NCI-H524 (cell line): ENCODE data around the gene DAZL.
"Not testable (repeated sequence)": the region's sequence is repeated elsewhere in the genome, so short reads cannot be mapped to it uniquely, and the experiment has no call there.

Source experiments
- DNase-seq, 2 experiments: peaks; one replicate each; lab custom pipeline; 2025; lab: John Stamatoyannopoulos, UW

DAZL gene

DNA sequence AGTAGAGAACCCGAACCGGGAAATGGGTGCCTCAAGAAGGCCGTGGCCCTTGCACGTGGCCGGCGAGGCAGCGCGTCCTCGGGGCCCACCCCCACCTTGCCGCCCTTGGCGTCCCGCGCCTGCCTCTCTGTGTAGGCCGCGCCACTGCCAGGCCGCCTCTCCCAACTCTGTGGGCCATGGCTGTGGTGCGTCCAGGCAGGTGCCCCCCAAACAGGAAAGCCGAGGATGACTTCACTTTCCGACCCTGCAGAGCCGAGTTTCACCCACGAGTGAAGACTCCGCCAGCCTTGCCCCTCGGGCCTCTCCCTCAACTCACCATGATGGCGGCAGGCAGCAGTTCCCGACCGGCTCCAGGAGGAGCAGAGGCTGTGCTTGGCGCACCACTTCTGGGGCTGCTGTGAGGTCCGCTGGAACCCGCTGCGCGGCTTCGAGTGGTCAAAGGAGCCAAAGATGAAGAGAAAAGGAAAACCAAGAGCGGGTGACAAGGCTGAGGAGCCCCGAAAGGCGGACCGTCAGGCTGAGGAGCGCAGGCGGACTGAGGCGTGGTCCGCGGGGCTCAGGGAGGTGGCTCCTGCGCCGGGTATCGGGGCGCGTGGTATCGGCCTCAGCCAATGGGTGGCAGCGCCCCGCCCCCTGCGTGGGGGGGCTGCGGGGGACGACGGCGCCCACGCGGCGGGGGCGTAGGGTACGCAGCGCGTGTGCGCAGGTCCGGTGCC is at the start of gene DAZL:
TSS of gene DAZL (minus strand) at position 537 of the 716 bp plus-strand sequence. CDS start at position 319, 218 bp downstream.
- no peak for DNase-seq

- no peak for DNase-seq
Measured at GRCh38 chr3:16654976-16655375, 49.8 kb upstream of the DAZL start.

GRCh38 chr3:16653712-16654111 is 48.5 kb upstream of the DAZL start:
- DNase-seq = no peak

DNA sequence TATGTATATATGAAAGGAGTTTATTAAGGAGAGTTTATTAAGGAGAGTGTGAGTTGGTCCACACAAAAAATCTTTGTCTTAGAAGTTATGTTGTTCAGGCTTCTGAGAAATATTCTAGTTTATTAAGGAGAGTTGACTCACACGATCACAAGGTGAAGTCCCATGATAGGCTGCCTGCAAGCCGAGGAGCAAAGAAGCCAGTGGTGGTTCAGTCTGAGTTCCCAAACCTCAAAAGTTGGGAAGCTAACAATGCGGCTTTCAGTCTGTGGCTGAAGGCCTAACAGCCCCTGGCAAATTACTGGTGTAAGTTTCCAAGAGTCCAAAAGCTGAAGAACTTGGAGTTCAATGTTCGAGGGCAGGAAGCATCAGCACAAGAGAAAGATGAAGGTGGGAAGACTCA is 42.4 kb upstream of the DAZL start:
- no peak for DNase-seq

DNA sequence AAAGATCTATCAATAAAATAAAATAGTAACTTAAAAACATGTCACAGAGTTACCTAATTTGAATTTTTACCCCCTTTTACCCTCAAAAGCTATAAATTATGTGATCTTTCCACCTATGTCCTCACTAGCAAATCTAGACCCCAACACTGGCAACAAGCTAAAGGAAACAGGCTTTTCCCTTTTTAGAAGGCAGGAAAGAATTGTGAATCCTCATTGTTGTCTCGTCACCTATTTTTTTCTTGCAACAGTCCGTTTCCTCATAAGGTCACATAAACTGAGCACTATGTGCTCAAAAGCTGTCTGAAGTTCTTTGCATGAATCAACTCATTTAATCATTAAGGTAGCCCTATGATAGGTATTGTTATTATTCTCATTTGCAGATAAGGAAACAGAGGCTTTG is 34.6 kb upstream of the DAZL start:
- DNase-seq = no peak

- no peak for DNase-seq
Measured at GRCh38 chr3:16633948-16634347, 28.7 kb upstream of the DAZL start.

DNA sequence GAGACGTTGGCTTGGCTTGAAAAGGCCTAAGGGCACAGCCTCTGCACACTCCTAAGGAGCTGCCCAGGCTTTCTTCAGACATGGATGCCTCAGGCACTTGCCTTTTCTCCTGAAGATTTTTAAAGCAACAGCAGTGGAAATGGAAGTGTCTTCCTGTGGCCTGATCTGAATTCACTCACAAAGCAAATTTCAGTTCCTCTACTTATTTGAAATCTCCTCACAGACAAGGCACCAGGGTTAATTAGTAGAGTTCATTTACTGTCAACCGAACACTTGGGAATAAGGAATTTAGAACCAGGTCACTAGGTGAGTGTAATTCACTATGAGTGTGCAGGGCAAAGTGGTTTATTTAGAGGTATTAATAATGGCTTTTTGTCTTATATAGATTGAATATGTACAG is 27.2 kb upstream of the DAZL start:
- no peak for DNase-seq

DNA sequence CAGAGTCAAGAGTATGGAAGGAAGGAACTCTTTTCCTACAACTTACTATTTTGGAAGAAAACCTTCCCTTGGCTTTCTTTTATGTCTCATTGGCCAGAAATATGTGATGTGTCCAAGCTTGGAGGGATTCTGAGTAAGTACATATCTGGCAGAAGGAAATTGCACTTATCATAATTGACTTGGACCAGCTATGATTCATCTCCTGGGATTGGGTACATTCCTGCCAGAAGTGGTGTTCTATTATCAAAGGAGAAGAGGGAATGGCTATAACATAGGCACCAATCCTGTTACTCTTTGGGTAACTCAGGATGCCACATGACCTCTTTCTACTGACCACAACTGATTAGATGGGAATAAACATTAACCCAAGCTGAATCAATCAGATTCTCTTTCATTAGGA is 13.5 kb upstream of the DAZL start:
- no peak for DNase-seq

GRCh38 chr3:16617155-16617554 is 11.9 kb upstream of the DAZL start:
- not testable (repeated sequence) for DNase-seq

DNA sequence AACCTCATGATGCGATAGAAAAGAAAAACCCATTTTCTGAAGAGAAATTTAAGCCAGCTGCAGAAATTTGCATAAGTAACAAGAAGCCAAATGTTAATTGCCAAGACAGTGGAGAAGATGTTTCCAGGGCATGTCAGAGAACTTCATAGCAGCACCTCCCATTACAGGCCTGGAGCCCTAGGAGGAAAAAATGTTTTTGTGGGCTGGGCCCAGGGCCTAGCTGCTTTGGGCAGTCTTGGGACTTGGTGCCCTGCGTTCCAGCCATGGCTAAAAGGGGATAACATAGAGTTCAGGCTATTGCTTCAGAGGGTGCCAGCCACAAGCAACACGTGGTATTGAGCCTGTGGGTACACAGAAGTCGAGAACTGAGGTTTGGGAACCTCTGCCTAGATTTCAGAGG is 10.9 kb upstream of the DAZL start:
- DNase-seq = no peak

GRCh38 chr3:16614033-16615031 is 9.1 kb upstream of the DAZL start:
- no peak for DNase-seq

DNA sequence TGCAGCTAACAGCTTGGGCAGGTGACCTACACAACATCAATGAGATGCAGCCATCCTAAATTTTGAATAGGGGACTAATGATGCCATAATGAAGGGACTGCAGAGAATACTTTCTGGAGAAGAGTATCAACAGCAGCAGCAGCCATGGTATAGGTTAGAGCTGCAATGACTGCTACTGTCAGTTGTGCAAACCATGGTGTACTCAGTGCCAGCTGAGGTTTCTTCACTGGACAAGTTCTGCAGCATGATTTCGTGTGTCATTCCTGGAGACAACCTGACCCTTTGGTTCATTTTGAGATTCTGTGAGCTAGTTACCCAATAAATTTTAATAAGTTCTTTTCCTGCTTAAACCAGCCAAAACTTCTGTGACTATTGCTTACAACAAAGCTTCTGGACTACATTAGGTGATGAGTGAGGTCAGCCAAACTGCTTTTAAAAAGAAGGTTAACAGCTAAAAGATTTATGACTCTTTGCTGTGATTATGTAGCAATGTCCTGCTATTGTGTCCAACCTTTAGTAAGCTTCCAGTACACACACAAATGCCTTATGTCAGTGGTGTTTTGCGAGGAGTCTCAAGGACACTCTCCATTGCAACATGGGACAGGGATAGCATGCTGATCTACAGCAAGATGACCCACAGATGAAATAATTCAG is 4.8 kb upstream of the DAZL start:
- DNase-seq = no peak

- DNase-seq = no peak
Measured at GRCh38 chr3:16608816-16609215, 3.6 kb upstream of the DAZL start.

DNA sequence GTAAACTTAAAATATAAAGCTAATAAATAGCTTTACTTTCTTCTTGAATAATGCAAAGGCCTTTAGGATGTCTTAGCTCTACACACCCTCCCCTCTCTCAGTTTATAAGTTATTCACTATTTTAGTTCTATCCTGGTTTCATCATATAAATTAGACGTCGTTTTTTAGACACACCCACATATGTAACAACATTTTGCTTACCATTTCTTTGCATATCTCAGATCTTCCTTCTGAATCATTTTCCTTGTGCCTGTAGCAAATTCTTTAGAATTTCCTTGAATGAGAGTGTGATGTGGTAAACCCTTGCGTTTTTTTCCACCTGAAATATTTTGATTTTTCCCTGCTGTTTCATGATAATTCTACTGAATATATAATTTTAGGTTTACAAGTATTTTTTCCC is 2.5 kb upstream of the DAZL start:
- DNase-seq = no peak

- DNase-seq = no peak
Measured at GRCh38 chr3:16606398-16606797, 1.2 kb upstream of the DAZL start.

GRCh38 chr3:16605966-16606365 is 743 bp upstream of the DAZL start:
- DNase-seq = no peak

- no peak for DNase-seq
Measured at GRCh38 chr3:16604433-16604832, 790 bp downstream of the DAZL start.

DNA sequence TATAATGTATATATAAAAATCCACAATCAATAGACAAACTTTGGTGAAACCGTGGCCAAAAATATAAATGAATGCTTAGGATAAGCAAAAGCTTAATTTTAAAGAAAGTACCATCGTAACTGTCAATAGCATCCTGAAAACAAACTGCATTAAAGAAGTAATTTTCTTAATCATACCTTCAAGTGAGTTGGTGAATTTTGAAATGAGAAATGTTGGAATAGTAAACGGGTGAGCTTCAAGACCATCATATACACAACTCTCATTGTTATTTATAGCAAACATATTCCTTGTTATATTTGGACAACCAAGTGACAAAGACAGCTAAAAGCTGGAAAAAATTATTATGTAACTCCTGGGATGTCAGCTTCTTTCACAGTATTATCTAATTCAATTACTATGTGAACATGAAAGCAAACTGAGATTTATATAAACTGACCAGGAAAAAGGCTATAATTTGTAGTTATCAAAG is 3.7 kb downstream of the DAZL start:
- DNase-seq = no peak

GRCh38 chr3:16600780-16601536 is 4.3 kb downstream of the DAZL start:
- DNase-seq = peak; percentile 24 to 81

- no peak for DNase-seq
Measured at GRCh38 chr3:16599694-16600093, 5.5 kb downstream of the DAZL start.

DNA sequence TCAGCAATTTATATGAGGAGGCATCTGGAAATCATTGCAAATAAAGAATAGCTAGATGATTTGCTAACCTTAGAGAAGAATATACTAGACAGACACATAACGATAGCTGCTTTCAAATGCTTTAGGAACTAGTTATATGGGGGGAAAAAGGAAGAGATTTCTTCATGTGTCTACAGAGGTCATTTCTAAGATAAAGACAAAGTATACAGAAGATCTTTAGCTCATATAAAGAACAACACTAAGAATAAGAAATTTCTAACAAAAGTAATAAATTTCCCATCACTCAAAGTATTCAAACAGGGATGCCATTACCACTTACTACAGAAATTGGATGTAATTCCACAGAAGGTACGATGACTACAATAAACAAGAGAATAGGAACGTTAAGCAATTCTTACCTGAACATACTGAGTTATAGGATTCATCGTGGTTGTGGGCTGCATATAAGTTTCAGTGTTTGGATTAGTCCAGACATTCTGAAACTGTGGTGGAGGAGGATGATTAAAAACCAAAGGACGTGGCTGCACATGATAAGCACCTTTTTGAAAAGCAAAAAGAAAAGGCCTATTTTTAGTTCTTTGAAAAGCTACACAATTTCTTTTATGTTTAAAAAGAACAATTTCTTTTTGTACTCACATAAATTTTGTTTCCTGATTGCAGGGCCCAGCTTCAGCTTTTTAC is 8.7 kb downstream of the DAZL start:
- no peak for DNase-seq
